A549 (cell line): ENCODE data around the gene ALOX12.

Experiments used
- CTCF ChIP-seq: fragments of >200 bp; sonication (Bioruptor Twin); formaldehyde crosslinking; IDR thresholded peaks from 3 replicates; pipeline ENCODE4 v1.5.1; 2016
- ESRRA ChIP-seq: fragments of 150-350 bp; IDR thresholded peaks from 2 replicates; pipeline ENCODE4 v1.6.1; 2014; ENCODE audit warnings: mild to moderate bottlenecking, low read length, borderline replicate concordance
- JUN ChIP-seq, 2 experiments: fragments of >200 bp; sonication (Bioruptor Twin); formaldehyde crosslinking; IDR thresholded peaks; 2 replicates in 1 of 2; 3 replicates in 1 of 2; pipeline ENCODE4 v1.6.1; 2016 to 2017
- NFE2L2 ChIP-seq: fragments of 150-350 bp; conservative IDR thresholded peaks from 2 replicates; pipeline ENCODE4 v1.6.1; 2014; ENCODE audit warnings: low read length
- POLR2A ChIP-seq: IDR thresholded peaks from 2 replicates; pipeline ENCODE4 v1.6.1; 2012; ENCODE audit warnings: mild to moderate bottlenecking, low read length
- POLR2AphosphoS2 ChIP-seq: conservative IDR thresholded peaks from 2 replicates; pipeline ENCODE4 v1.6.1; 2012; ENCODE audit warnings: low read length, improper control_type of control experiment, inconsistent platforms
- RFX5 ChIP-seq: fragments of 450-650 bp; IDR thresholded peaks from 2 replicates; pipeline ENCODE4 v1.7.1; 2014; ENCODE audit warnings: antibody characterized with exemption, mild to moderate bottlenecking, moderate library complexity
- SMC3 ChIP-seq: fragments of >200 bp; sonication (Bioruptor Twin); formaldehyde crosslinking; IDR thresholded peaks from 3 replicates; pipeline ENCODE4 v1.6.1; 2018; ENCODE audit warnings: inconsistent platforms
- USF2 ChIP-seq: fragments of 450-650 bp; IDR thresholded peaks from 2 replicates; pipeline ENCODE4 v1.6.1; 2014; ENCODE audit warnings: antibody characterized with exemption

DNA sequence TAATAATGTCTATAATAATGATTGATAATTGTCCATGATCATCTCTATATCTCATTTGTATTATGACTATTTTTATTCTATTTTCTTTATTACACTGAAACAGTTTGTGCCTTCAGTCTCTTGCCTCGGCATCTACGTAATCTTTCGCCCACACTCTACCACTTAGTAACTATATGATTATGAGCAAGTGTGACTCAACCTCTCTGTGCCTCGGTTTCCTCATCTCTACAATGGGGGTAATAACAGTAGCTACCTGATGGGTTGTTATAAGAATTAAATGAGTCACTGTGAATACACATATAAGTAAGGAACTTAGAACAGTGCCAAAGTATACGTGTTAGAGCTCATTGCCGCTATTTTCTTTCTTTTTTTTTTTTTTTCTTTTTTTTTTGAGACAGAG lies 51.7 kb downstream of the ALOX12 start:
- no peak for TF ChIP-seq JUN (IDR thresholded peaks at IDR 0.05)
- no peak for TF ChIP-seq CTCF
- TF ChIP-seq POLR2AphosphoS2: no peak
- TF ChIP-seq ESRRA: no peak
- TF ChIP-seq RFX5: no peak
- no peak for TF ChIP-seq NFE2L2
- no peak for TF ChIP-seq POLR2A
- TF ChIP-seq USF2: no peak
- TF ChIP-seq SMC3: no peak
